Left forelimb (tissue), 1 donor: Measurements from ENCODE around the gene CTPS2.

Source experiments
- DNase-seq: peaks from one replicate; pipeline ENCODE4 v3.0.0-alpha.2; 2018; ENCODE audit warnings: low spot score

The CTPS2 gene

GRCh38 chrX:16711893-16712547 is 449 bp downstream of the CTPS2 start:
- no peak for DNase-seq

- no peak for DNase-seq
Observed at GRCh38 chrX:16711219-16711811, 1.2 kb downstream of the CTPS2 start.

GRCh38 chrX:16708016-16708415 is 4.5 kb downstream of the CTPS2 start:
- DNase-seq = no peak

GRCh38 chrX:16705370-16705769 is 7.1 kb downstream of the CTPS2 start:
- DNase-seq = no peak

- no peak for DNase-seq
Observed at GRCh38 chrX:16702700-16703599, 9.5 kb downstream of the CTPS2 start.

- no peak for DNase-seq
Observed at GRCh38 chrX:16700734-16701133, 11.7 kb downstream of the CTPS2 start.

- DNase-seq = no peak
Observed at GRCh38 chrX:16699389-16699788, 13.1 kb downstream of the CTPS2 start.

- no peak for DNase-seq
Observed at GRCh38 chrX:16696956-16697355, 15.5 kb downstream of the CTPS2 start.

- no peak for DNase-seq
Observed at GRCh38 chrX:16695079-16695676, 17.3 kb downstream of the CTPS2 start.

GRCh38 chrX:16687514-16687913 is 25.0 kb downstream of the CTPS2 start:
- DNase-seq = no peak

- no peak for DNase-seq
Observed at GRCh38 chrX:16683007-16683664, 29.3 kb downstream of the CTPS2 start.

GRCh38 chrX:16678689-16679088 is 33.8 kb downstream of the CTPS2 start:
- no peak for DNase-seq

GRCh38 chrX:16671005-16671404 is 41.5 kb downstream of the CTPS2 start:
- DNase-seq = no peak

- DNase-seq = no peak
Observed at GRCh38 chrX:16666541-16666940, 45.9 kb downstream of the CTPS2 start.

- DNase-seq = no peak
Observed at GRCh38 chrX:16665089-16665488, 47.4 kb downstream of the CTPS2 start.

GRCh38 chrX:16664626-16665025 is 47.8 kb downstream of the CTPS2 start:
- DNase-seq = no peak

GRCh38 chrX:16664074-16664473 is 48.4 kb downstream of the CTPS2 start:
- DNase-seq = no peak

- no peak for DNase-seq
Observed at GRCh38 chrX:16662402-16662801, 50.1 kb downstream of the CTPS2 start.

- DNase-seq = no peak
Observed at GRCh38 chrX:16661495-16661894, 51.0 kb downstream of the CTPS2 start.

GRCh38 chrX:16659321-16659720 is 53.1 kb downstream of the CTPS2 start:
- no peak for DNase-seq

- no peak for DNase-seq
Observed at GRCh38 chrX:16658284-16658683, 54.2 kb downstream of the CTPS2 start.

- DNase-seq = no peak
Observed at GRCh38 chrX:16654093-16654492, 58.4 kb downstream of the CTPS2 start.
